Measurements from ENCODE around the gene TRIM26.

DNA sequence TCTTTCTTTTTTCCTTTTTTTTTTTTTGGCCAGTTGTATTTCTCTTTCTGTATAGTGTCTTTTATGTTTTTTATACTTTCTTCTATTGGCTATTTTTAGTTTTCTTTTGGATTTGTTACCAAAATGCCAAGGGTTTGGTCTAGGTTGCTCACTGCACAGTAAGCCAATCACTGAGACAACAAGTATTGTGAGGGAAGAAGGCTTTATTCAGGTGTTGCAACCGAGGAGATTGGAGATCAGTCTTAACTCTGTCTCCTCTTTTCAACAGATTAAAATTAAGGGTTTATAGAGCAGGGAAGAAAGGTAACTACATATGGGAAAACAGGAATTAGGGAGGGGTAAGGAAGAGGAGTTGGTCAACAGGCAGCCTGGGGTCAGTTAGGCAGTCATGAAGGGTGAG is 10.1 kb upstream of the TRIM26 start:
- TF ChIP-seq, protein P1, sequence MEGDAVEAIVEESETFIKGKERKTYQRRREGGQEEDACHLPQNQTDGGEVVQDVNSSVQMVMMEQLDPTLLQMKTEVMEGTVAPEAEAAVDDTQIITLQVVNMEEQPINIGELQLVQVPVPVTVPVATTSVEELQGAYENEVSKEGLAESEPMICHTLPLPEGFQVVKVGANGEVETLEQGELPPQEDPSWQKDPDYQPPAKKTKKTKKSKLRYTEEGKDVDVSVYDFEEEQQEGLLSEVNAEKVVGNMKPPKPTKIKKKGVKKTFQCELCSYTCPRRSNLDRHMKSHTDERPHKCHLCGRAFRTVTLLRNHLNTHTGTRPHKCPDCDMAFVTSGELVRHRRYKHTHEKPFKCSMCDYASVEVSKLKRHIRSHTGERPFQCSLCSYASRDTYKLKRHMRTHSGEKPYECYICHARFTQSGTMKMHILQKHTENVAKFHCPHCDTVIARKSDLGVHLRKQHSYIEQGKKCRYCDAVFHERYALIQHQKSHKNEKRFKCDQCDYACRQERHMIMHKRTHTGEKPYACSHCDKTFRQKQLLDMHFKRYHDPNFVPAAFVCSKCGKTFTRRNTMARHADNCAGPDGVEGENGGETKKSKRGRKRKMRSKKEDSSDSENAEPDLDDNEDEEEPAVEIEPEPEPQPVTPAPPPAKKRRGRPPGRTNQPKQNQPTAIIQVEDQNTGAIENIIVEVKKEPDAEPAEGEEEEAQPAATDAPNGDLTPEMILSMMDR (IDR thresholded peaks at IDR 0.05): no peak
- TF ChIP-seq TCF7L2 (IDR thresholded peaks at IDR 0.05; ENCODE audit: low read depth, low read length): no peak
- TF ChIP-seq POLR2AphosphoS5 (IDR thresholded peaks at IDR 0.05; ENCODE audit: low read depth, low read length): no peak

Data from Panc1 (cell line).